Memory B cell (primary cell): ENCODE measurements around the gene ALCAM.

ENCODE experiments used
- ATAC-seq: fragments of 150-1000 bp; cut with Tn5 transposase; 2 replicates; pipeline ENCODE4 v1.10.0; 2021; ENCODE audit warnings: low read depth, mild to moderate bottlenecking, moderate library complexity
- DNase-seq, 2 donors: peaks; one replicate each; pipeline ENCODE4 v3.0.0; 2022; ENCODE audit warnings: low spot score in 2 of 2
- H3K27ac Mint-ChIP-seq: one replicate; pipeline ENCODE4 v1.8.0; 2022; ENCODE audit warnings: mild to moderate bottlenecking, moderate library complexity, mixed read lengths
- H3K27me3 Mint-ChIP-seq: one replicate; pipeline ENCODE4 v1.8.0; 2022; ENCODE audit warnings: mixed read lengths
- H3K36me3 Mint-ChIP-seq: one replicate; pipeline ENCODE4 v1.8.0; 2022; ENCODE audit warnings: mild to moderate bottlenecking, mixed read lengths
- H3K4me1 Mint-ChIP-seq: one replicate; pipeline ENCODE4 v1.8.0; 2022; ENCODE audit warnings: mixed read lengths
- H3K4me3 Mint-ChIP-seq: one replicate; pipeline ENCODE4 v1.8.0; 2022; ENCODE audit warnings: mild to moderate bottlenecking, moderate library complexity, mixed read lengths
- H3K9me3 Mint-ChIP-seq: one replicate; pipeline ENCODE4 v1.8.0; 2022; ENCODE audit warnings: mixed read lengths

ALCAM gene

GRCh38 chr3:105537371-105538080, 170.8 kb downstream of the ALCAM start:
- Mint-ChIP-seq H3K27me3 (no peaks in the 10 kb centered on the region), H3K27ac (peak overlapping the region; percentile 1), H3K4me1 (no peaks in the 10 kb centered on the region), H3K4me3 (no peak overlapping the region), H3K9me3 (no peaks in the 10 kb centered on the region), H3K36me3 (peaks cover 37% of the 10 kb centered on the region)
- DNase-seq = no peak
- ATAC-seq = no peak

- no peak for ATAC-seq
- Mint-ChIP-seq H3K4me3 (no peak overlapping the region), H3K9me3 (no peaks in the 10 kb centered on the region), H3K36me3 (peaks cover 41% of the 10 kb centered on the region), H3K27me3 (no peaks in the 10 kb centered on the region), H3K4me1 (no peaks in the 10 kb centered on the region), H3K27ac (no peak overlapping the region)
- DNase-seq = no peak
Measured at GRCh38 chr3:105538483-105538882, 171.8 kb downstream of the ALCAM start.

- DNase-seq = no peak
- Mint-ChIP-seq H3K4me1 (no peaks in the 10 kb centered on the region), H3K9me3 (no peaks in the 10 kb centered on the region), H3K36me3 (peaks cover 48% of the 10 kb centered on the region), H3K27ac (no peak overlapping the region), H3K4me3 (no peak overlapping the region), H3K27me3 (no peaks in the 10 kb centered on the region)
- no peak for ATAC-seq
Measured at GRCh38 chr3:105539897-105540296, 173.2 kb downstream of the ALCAM start.

- Mint-ChIP-seq H3K27ac (no peak overlapping the region), H3K27me3 (no peaks in the 10 kb centered on the region), H3K36me3 (peaks cover 40% of the 10 kb centered on the region), H3K9me3 (no peaks in the 10 kb centered on the region), H3K4me1 (no peaks in the 10 kb centered on the region), H3K4me3 (no peak overlapping the region)
- no peak for ATAC-seq
- no peak for DNase-seq
Measured at GRCh38 chr3:105542282-105543019, 175.7 kb downstream of the ALCAM start.

- DNase-seq (no peak), ATAC-seq (no peak)
- Mint-ChIP-seq H3K4me1 (no peaks in the 10 kb centered on the region), H3K27me3 (no peaks in the 10 kb centered on the region), H3K36me3 (peaks cover 48% of the 10 kb centered on the region), H3K9me3 (no peaks in the 10 kb centered on the region), H3K27ac (no peak overlapping the region), H3K4me3 (no peak overlapping the region)
Measured at GRCh38 chr3:105545051-105545450, 178.3 kb downstream of the ALCAM start.

GRCh38 chr3:105553851-105554250, 187.1 kb downstream of the ALCAM start:
- Mint-ChIP-seq H3K4me3 (no peak overlapping the region), H3K36me3 (peaks cover 32% of the 10 kb centered on the region), H3K4me1 (no peaks in the 10 kb centered on the region), H3K27me3 (no peaks in the 10 kb centered on the region), H3K9me3 (peaks cover 1% of the 10 kb centered on the region), H3K27ac (no peak overlapping the region)
- no peak for ATAC-seq
- no peak for DNase-seq

- Mint-ChIP-seq H3K36me3 (peaks cover 31% of the 10 kb centered on the region), H3K27ac (no peak overlapping the region)
Measured at GRCh38 chr3:105555206-105555605, 188.5 kb downstream of the ALCAM start.

GRCh38 chr3:105559856-105560255, 193.1 kb downstream of the ALCAM start:
- Mint-ChIP-seq H3K4me3 (no peak overlapping the region), H3K27ac (no peak overlapping the region), H3K9me3 (peaks cover 1% of the 10 kb centered on the region), H3K36me3 (peaks cover 19% of the 10 kb centered on the region), H3K27me3 (no peaks in the 10 kb centered on the region), H3K4me1 (no peaks in the 10 kb centered on the region)
- DNase-seq (no peak), ATAC-seq (no peak)

More at GRCh38 chr3:105555206-105555605, 188.5 kb downstream of the ALCAM start:
- DNase-seq (no peak), ATAC-seq (no peak)
- no peaks in the 10 kb centered on the region for H3K27me3 Mint-ChIP-seq
- no peak overlapping the region for H3K4me3 Mint-ChIP-seq
- H3K4me1 Mint-ChIP-seq = no peaks in the 10 kb centered on the region
- peaks cover 1% of the 10 kb centered on the region for H3K9me3 Mint-ChIP-seq

- H3K4me1 Mint-ChIP-seq = no peaks in the 10 kb centered on the region
- no peak overlapping the region for H3K4me3 Mint-ChIP-seq
- DNase-seq = no peak
- peaks cover 1% of the 10 kb centered on the region for H3K9me3 Mint-ChIP-seq
- peaks cover 20% of the 10 kb centered on the region for H3K36me3 Mint-ChIP-seq
- ATAC-seq = no peak
- no peak overlapping the region for H3K27ac Mint-ChIP-seq
- no peaks in the 10 kb centered on the region for H3K27me3 Mint-ChIP-seq
Measured at GRCh38 chr3:105561876-105562275, 195.2 kb downstream of the ALCAM start.

GRCh38 chr3:105564546-105565288, 198.0 kb downstream of the ALCAM start:
- Mint-ChIP-seq H3K9me3 (peaks cover 2% of the 10 kb centered on the region), H3K27me3 (no peaks in the 10 kb centered on the region), H3K36me3 (peaks cover 18% of the 10 kb centered on the region), H3K4me1 (no peaks in the 10 kb centered on the region), H3K27ac (no peak overlapping the region), H3K4me3 (no peak overlapping the region)
- ATAC-seq (no peak), DNase-seq (no peak)

- H3K9me3 Mint-ChIP-seq = peaks cover 3% of the 10 kb centered on the region
- ATAC-seq (no peak), DNase-seq (no peak)
- H3K27me3 Mint-ChIP-seq = no peaks in the 10 kb centered on the region
- peaks cover 27% of the 10 kb centered on the region for H3K36me3 Mint-ChIP-seq
- H3K4me3 Mint-ChIP-seq = no peak overlapping the region
- H3K4me1 Mint-ChIP-seq = peaks cover 3% of the 10 kb centered on the region
- H3K27ac Mint-ChIP-seq = no peak overlapping the region
Measured at GRCh38 chr3:105571005-105571404, 204.3 kb downstream of the ALCAM start.

- Mint-ChIP-seq H3K4me3 (no peak overlapping the region), H3K36me3 (peaks cover 29% of the 10 kb centered on the region), H3K9me3 (peaks cover 3% of the 10 kb centered on the region), H3K27me3 (no peaks in the 10 kb centered on the region), H3K4me1 (peaks cover 3% of the 10 kb centered on the region), H3K27ac (no peak overlapping the region)
- no peak for DNase-seq
- ATAC-seq = no peak
Measured at GRCh38 chr3:105572501-105572900, 205.8 kb downstream of the ALCAM start.

- peaks cover 6% of the 10 kb centered on the region for H3K36me3 Mint-ChIP-seq
- no peak overlapping the region for H3K27ac Mint-ChIP-seq
- DNase-seq (no peak), ATAC-seq (no peak)
- no peak overlapping the region for H3K4me3 Mint-ChIP-seq
- no peaks in the 10 kb centered on the region for H3K4me1 Mint-ChIP-seq
- peaks cover 2% of the 10 kb centered on the region for H3K9me3 Mint-ChIP-seq
- H3K27me3 Mint-ChIP-seq = no peaks in the 10 kb centered on the region
Measured at GRCh38 chr3:105579439-105579838, 212.7 kb downstream of the ALCAM start.

- H3K4me3 Mint-ChIP-seq = no peak overlapping the region
- peaks cover 6% of the 10 kb centered on the region for H3K36me3 Mint-ChIP-seq
- H3K9me3 Mint-ChIP-seq = peaks cover 2% of the 10 kb centered on the region
- DNase-seq (no peak), ATAC-seq (no peak)
- H3K4me1 Mint-ChIP-seq = no peaks in the 10 kb centered on the region
- no peak overlapping the region for H3K27ac Mint-ChIP-seq
- no peaks in the 10 kb centered on the region for H3K27me3 Mint-ChIP-seq
Measured at GRCh38 chr3:105580296-105580965, 213.7 kb downstream of the ALCAM start.
